Stimulated activated CD8-positive, alpha-beta memory T cell treated with anti-CD3 and anti-CD28 coated beads, Interleukin-4, amount 100 ng/mL, for 4 hours (primary cell): ENCODE measurements around the gene BCAS3.
"Not testable (repeated sequence)": the region's sequence is repeated elsewhere in the genome, so short reads cannot be mapped to it uniquely, and the experiment has no call there.

Experiments
- DNase-seq, 2 donors: peaks; one replicate each; pipeline ENCODE4 v3.0.0-alpha.2; 2020; ENCODE audit warnings: low read depth in 2 of 2, low spot score in 1 of 2

Gene BCAS3

GRCh38 chr17:61431594-61432311 is 754.1 kb downstream of the BCAS3 start:
- DNase-seq = no peak

GRCh38 chr17:61436273-61436672 is 758.6 kb downstream of the BCAS3 start:
- no peak for DNase-seq

- DNase-seq = no peak
These were observed 759.5 kb downstream of the BCAS3 start for GRCh38 chr17:61436995-61437704.

- no peak for DNase-seq
These were observed 763.0 kb downstream of the BCAS3 start for GRCh38 chr17:61440697-61441096.

- not testable (repeated sequence) for DNase-seq
These were observed 763.9 kb downstream of the BCAS3 start for GRCh38 chr17:61441507-61441906.

- no peak for DNase-seq
These were observed 764.6 kb downstream of the BCAS3 start for GRCh38 chr17:61442136-61442775.
